Right renal pelvis (tissue), 4 donors: ENCODE results near the gene B4GALT5. TPM values are rescaled to one million over a fixed set of nuclear protein-coding genes. Genes with fewer than 3 reads are reported as not detected.
"Not testable (repeated sequence)": the region's sequence is repeated elsewhere in the genome, so short reads cannot be mapped to it uniquely, and the experiment has no call there.

ENCODE experiments used
- DNase-seq, 4 donors: peaks; one replicate each; pipeline ENCODE4 v3.0.0-alpha.2; 2013; ENCODE audit warnings: low read depth in 4 of 4, low spot score in 3 of 4, missing footprints in 1 of 4
- polyA plus RNA-seq, 4 donors: library from polyadenylated mRNA; unstranded; fragments of 120-200 nt; gene quantifications; one replicate each; pipeline ENCODE4 v1.2.1, GENCODE V29; 2013; ENCODE audit not compliant: insufficient read length in 4 of 4

B4GALT5 gene
- polyA plus RNA-seq, 4 donors = 45.2 to 54.6 (median 51.9) TPM

- no peak for DNase-seq
Observed at GRCh38 chr20:49633023-49633422, 80.7 kb downstream of the B4GALT5 start.

- no peak for DNase-seq
Observed at GRCh38 chr20:49631856-49632418, 81.7 kb downstream of the B4GALT5 start.

GRCh38 chr20:49631061-49631716 lies 82.5 kb downstream of the B4GALT5 start:
- no peak for DNase-seq

- no peak for DNase-seq
Observed at GRCh38 chr20:49630396-49630951, 83.2 kb downstream of the B4GALT5 start.

GRCh38 chr20:49629606-49630005 lies 84.1 kb downstream of the B4GALT5 start:
- DNase-seq = no peak

- not testable (repeated sequence) for DNase-seq
Observed at GRCh38 chr20:49628280-49628679, 85.4 kb downstream of the B4GALT5 start.

- DNase-seq = no peak
Observed at GRCh38 chr20:49627329-49627761, 86.3 kb downstream of the B4GALT5 start.

- not testable (repeated sequence) for DNase-seq
Observed at GRCh38 chr20:49624988-49625387, 88.7 kb downstream of the B4GALT5 start.

GRCh38 chr20:49624317-49624716 lies 89.4 kb downstream of the B4GALT5 start:
- no peak for DNase-seq

- DNase-seq = no peak
Observed at GRCh38 chr20:49622243-49622642, 91.4 kb downstream of the B4GALT5 start.

- no peak for DNase-seq
Observed at GRCh38 chr20:49620364-49621240, 93.1 kb downstream of the B4GALT5 start.

- no peak for DNase-seq
Observed at GRCh38 chr20:49619113-49620048, 94.3 kb downstream of the B4GALT5 start.

GRCh38 chr20:49618289-49618688 lies 95.4 kb downstream of the B4GALT5 start:
- no peak for DNase-seq

- DNase-seq = not testable (repeated sequence)
Observed at GRCh38 chr20:49617394-49617793, 96.3 kb downstream of the B4GALT5 start.

GRCh38 chr20:49616154-49617007 lies 97.3 kb downstream of the B4GALT5 start:
- DNase-seq = no peak

GRCh38 chr20:49615401-49616153 lies 98.1 kb downstream of the B4GALT5 start:
- DNase-seq = no peak

GRCh38 chr20:49615051-49615400 lies 98.7 kb downstream of the B4GALT5 start:
- not testable (repeated sequence) for DNase-seq

- DNase-seq = no peak
Observed at GRCh38 chr20:49614338-49615050, 99.2 kb downstream of the B4GALT5 start.
